AG09309 (cell line): Measurements from ENCODE around the gene IRF6.
A peak's percentile ranks its signal among the peaks of the same experiment; 100 is the strongest.

Experiments used
- DNase-seq: peaks from one replicate; pipeline ENCODE4 v3.0.0-alpha.2; 2010; ENCODE audit warnings: low read depth
- H3K4me3 ChIP-seq: 2 replicates; pipeline ENCODE4 v1.5.1; 2011; ENCODE audit warnings: mild to moderate bottlenecking, low read depth, low read length, moderate library complexity; ENCODE audit not compliant: control insufficient read depth
- CTCF ChIP-seq: IDR thresholded peaks from 2 replicates; pipeline ENCODE4 v1.5.1; 2011; ENCODE audit warnings: mild to moderate bottlenecking, low read depth, low read length, inconsistent platforms; ENCODE audit not compliant: insufficient read depth, control insufficient read depth; ENCODE audit errors: missing control alignments

The IRF6 gene

GRCh38 chr1:209784265-209785169 lies 21.4 kb downstream of the IRF6 start, which contains the start of gene C1orf74:
Gene C1orf74, minus strand, starts transcription at chr1:209784559. Its CDS starts 925 bp downstream, at chr1:209783634.
- H3K4me3 ChIP-seq: peak within 1 kb of the TSS; percentile 84
- DNase-seq: peak; percentile 84
- TF ChIP-seq CTCF: no peak

DNA sequence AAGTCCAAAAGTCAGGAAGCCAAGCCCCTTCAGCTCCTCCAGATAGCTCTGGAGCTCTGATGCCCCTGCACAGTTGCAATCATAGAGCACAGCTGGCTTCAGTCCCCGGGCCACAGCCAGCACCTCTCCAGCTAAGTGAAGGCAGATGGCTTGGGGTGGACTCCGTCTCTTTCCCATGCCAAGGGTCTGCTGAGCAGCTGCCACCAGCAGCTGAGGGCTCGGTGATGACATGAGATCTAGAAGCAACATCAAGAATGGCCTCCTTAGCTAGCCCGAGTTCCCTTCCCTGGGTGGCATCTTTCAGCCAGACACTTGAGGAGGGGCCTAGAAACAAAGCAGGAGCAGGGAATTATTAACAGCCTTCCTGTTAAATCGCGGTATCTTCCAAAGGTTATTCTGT lies 22.6 kb downstream of the IRF6 start:
- no peak for TF ChIP-seq CTCF
- H3K4me3 ChIP-seq: no peak overlapping the region; the same call in 1 of the 2 replicates
- DNase-seq: no peak

DNA sequence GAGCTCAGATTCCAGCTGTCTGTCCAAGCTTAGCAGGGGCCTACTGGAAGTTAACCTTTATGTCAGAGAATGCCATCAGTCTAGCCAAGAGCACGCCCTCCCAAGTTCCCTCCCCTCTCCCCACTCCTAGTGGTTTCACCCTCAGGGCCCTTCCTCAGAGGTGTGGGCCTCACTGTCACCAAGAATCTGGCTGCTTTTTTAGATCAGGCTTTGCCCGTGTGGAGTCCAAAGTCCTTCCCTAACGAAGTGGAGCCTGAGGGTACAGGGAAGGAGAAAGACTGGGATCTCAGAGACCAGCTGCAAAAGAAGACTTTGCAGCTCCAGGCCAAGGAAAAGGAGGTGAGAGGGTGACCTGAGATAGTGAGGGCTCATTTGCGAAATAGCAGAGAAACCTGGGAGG lies 25.7 kb downstream of the IRF6 start:
- no peak for TF ChIP-seq CTCF
- no peak overlapping the region for H3K4me3 ChIP-seq
- DNase-seq: no peak

DNA sequence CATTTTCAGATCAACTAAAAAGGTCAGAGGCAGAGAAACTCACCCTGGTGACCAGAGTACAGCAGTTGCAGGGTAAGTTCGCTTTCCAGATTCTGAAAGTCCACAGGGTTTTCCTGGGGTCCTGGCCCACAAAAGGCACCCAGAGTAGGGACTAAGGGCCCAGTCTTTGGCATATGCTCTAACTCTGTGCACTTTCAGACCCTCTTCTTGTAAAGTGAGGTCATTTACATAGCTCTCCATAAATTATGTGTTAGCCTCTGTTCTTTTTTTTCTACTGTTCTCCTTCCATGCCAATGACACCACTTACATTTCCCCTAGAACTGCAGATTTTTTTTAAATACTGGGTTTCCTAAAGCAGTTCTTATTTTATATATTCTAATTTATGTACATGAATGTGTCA lies 27.8 kb downstream of the IRF6 start:
- DNase-seq: no peak
- TF ChIP-seq CTCF: no peak
- no peak overlapping the region for H3K4me3 ChIP-seq

DNA sequence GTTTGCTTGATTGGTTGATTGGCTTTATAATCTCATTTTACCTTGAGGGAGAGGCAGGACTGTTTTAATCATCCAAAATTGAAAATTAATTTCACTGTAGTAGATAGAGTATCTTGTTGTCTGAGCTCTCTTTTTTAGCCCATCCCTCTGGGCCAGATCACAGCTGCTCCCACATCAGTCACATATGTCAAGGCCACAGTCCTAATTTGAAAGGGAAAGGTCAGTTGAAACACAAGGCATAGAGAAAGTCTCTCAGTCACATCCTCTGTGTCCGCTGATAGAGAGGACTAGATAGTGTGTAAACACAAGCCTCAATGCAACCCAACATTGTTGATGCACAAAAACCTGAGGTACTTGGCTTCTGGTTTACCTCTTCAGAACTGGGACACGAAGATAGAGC lies 28.4 kb downstream of the IRF6 start:
- no peak for TF ChIP-seq CTCF
- no peak overlapping the region for H3K4me3 ChIP-seq
- no peak for DNase-seq

GRCh38 chr1:209775678-209776077 lies 30.3 kb downstream of the IRF6 start:
- no peak for TF ChIP-seq CTCF
- H3K4me3 ChIP-seq: no peak overlapping the region
- DNase-seq: no peak
